HG02763 (cell line): ENCODE measurements around the gene DHRS13.
"Not testable (repeated sequence)": the region's sequence is repeated elsewhere in the genome, so short reads cannot be mapped to it uniquely, and the experiment has no call there.

Source experiments
- ATAC-seq: cut with Tn5 transposase; IDR thresholded peaks from one replicate; pipeline ENCODE4 v1.9.1; 2021; ENCODE audit warnings: mild to moderate bottlenecking, moderate library complexity; ENCODE audit not compliant: unreplicated experiment

DHRS13 gene

DNA sequence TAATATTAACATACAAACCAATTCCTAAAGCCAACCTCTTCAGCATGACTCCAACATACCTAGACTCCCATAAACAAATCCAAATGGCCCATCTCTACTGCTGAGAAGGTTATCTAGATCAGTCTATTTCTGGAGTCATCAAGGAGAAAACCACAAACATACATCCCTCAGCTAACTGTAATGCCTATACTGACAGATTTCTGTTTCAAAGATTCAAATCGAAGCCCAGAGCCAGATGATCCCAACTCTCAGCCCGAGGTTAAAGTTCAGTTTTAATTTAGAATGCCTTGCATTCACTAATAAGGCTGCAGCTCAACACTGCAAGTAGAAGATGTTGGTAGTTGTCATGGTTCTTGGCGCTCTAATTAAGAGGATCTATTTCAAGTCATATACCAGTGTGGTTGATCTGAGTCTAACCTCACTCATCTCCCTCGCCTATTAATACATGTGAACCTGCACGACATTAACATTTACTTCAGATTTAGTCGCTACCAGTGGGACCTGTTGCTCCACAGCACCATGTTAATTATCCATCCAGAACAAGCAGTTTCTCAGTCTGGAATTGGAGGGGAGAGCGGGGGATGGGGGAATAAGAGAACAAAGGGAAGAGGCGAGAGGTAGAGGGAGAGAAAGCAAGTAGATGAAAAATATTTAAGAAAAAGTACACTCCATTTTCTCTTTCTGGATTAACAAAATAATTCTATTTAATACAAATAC is 33.0 kb upstream of the DHRS13 start:
- no peak for ATAC-seq

DNA sequence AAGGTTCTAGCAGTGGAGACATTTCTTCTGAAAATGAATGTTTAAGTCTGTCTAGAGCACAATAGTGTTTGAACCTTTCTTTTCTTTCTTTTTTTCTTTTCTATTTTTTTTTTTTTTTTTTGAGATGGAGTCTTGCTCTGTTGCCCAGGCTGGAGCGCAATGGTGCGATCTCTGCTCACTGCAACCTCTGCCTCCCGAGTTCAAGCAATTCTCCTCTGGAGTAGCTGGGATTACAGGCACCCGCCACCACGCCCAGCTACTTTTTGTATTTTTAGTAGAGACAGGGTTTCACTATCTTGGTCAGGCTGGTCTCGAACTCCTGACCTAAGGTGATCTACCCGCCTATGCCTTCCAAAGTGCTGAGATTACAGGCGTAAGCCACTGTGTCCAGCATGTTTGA is 31.6 kb upstream of the DHRS13 start:
- not testable (repeated sequence) for ATAC-seq

DNA sequence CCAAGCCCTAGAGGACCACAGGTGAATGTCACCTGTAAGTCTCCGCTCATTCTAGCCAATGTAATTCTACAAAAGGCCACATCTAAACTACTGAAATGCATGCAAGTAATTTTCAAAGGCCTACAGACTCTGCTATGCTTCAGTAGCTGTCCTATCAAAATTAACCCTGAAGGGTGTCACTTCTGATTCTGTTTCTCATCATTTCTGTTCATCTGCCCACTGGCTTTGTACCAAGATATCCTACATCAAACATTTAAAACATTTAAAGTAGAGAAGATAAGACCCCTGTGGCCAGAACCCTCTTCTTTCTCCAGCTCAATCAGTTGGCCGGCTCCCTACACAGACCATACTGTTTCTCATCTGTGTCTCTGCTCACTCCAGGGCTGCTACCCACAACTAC is 26.9 kb upstream of the DHRS13 start:
- no peak for ATAC-seq

DNA sequence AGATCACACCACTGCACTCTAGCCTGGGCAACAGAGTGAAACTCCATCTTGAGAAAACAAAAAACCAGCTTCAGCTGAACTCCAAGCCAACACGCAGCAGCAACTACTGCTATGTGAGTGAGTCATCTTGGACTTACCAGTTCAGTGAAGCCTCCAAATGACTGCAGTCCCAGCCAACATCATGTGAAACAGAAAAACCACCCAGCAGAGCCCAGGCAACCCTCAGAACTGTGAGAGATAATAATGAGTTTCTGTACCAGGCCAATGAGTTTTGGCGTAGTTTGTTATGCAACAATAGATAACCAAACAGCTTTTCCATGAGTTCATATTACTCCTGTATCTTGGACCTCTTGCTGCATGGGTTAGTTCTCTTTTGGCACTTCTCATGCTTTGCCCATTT is 25.2 kb upstream of the DHRS13 start:
- ATAC-seq = no peak

DNA sequence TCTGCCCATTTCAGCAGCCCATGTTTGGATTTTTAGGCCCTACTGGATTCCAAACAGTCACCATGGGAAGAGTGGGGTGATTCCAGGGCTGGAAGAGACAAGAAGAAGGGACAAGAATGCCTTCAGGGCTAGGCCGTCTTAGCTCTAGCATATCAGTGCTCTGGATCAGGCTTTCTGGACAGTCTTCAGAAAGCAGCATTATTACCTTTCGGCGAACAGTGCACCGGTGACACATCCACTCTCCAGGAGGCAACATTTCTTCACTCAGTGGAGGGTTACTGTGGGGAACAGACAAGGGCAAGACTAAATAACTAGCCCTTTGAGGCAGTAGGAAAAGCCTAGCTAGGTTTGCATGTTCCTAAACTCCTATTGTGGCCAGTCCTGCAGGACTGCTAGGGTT is 23.9 kb upstream of the DHRS13 start:
- no peak for ATAC-seq

DNA sequence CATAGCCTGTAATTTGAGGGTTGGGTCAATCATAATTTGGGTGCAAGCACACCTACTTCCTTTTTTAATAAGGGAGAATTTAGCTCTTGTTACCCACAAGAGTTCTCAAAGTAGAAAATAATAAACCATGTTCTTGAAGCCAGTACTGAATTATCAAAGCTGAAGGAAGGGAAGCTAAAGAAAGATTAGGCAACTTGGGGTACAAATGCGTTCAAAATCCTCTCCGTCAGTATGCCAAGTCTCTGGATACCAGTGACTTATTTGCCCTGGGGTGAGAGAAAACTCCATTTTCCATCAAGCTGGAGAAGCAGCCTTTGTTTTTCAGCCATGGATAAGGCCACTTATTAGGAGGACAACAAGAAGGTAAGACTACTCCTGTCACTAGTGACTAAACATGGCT is 23.5 kb upstream of the DHRS13 start:
- no peak for ATAC-seq

DNA sequence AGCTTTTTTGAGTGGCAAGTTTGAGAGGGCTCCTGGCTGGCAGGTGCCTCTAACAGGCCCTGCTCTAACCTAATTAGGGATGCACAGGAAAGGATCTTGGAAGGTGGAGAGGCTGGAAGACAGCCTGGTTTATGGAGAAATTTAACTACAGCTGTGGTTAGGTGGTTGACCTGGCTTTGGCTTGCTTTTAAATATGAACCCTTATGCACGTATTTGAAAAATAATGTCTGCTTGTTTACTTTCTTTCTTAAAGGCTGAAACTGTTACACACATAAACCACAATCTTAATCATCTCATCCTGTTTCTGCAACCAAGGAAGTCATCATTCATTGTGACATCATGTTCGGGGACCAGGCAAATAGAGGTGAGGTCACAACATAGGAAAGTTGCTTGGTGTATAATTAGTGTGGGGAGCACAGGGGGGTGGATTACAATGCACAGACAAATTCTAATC is 23.1 kb upstream of the DHRS13 start:
- ATAC-seq = no peak

DNA sequence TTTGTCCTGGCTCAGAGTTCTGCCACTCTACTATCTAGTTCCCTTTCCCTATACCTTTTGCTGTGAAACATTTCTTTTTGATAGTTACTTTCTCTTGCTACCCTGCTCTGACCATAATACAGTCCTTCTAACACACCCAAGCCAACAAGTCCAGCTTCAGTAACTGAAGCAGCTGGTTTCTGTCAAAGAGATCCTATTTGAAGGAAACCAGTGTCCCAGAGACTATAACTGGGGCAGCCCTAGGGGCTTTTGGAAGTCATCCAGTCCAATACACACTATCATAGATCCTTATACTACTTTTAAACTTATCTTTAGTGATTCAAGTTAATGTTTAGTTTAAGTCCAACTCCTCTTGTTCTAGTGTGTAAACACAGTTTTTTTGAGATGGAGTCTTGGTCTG is 17.3 kb upstream of the DHRS13 start:
- no peak for ATAC-seq

DNA sequence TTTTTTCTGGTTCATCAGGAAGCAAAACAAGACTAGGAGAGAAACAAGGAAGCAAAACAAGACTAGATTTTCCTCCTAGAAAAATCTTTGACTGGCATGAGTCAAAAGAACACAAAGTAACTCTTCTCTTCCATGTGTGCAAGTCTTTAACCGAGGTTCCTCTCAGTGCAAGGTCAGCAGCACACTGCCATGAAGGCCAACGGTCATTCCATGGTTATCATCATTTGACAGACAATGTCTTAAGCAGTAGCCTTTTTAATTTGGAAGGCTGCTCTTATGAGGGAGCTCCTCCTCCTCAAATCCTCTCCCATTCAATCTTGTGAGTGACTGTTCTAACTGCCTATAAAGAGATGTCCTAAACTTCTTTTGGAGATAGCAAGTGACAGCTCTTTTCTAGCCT is 15.4 kb upstream of the DHRS13 start:
- ATAC-seq = no peak

DNA sequence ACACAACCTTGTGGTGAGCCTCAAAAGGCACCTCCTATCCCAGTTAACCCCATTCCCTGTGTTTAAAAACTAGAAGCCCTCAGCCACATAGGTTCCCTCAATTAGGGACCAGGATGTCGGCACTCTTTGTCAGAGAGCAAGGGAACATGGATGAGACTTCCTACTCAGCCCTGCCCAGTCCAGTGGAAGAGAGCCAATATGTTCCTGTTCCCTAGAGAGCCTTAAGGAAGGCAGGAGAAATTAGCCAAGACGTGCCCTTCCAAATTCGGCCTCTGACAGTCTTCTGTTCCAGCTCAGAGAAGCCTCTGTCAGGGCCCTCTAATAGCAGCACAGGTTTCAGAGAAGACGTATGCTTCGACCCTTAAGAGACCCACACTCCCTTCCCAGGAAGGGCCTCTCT is 14.6 kb upstream of the DHRS13 start:
- no peak for ATAC-seq

DNA sequence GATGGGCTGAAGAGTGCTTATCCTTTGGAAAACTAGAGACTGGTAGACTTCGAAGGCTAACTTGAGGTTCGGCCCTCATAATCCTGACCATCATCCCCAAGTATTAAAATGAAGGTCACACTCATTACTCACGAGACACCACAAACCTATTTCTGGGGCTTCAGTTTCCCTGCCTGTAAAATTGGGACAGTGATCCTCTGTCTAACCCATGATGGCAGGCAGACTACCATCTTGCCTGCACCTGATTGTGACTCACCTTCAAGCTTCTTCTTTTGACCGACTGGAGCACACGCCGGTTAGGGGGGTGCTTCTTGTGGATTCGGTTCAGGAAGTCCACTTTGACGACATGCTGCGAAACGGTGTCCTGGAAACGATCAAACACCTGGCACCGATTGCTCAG is 14.2 kb upstream of the DHRS13 start:
- ATAC-seq = no peak

DNA sequence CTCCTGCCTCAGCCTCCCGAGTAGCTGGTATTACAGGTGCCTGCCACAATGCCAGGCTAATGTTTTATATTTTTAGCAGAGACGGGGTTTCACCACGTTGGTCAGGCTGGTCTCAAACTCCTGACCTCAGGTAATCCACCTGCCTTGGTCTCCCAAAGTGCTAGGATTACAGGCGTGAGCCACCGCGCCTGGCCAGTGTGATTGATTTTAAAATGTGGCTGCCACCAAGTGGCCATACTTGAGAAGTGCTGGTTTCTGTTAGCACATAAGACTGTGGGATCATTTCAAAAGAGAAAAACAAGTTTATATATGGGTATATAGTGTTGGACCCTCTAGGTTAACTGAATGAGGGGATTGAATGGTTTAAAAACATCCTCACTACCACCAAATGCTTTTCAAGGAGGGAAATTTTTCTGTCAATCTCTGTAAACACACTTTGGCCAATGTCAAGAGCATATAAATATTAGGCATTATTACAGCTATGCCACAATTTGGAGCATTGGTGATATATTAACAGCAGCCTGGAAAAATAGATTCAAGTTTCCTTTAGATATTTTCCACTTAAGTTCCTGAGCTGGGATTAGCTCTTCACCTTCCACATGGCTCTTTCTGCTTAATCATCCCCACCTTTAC is 13.5 kb upstream of the DHRS13 start:
- no peak for ATAC-seq

DNA sequence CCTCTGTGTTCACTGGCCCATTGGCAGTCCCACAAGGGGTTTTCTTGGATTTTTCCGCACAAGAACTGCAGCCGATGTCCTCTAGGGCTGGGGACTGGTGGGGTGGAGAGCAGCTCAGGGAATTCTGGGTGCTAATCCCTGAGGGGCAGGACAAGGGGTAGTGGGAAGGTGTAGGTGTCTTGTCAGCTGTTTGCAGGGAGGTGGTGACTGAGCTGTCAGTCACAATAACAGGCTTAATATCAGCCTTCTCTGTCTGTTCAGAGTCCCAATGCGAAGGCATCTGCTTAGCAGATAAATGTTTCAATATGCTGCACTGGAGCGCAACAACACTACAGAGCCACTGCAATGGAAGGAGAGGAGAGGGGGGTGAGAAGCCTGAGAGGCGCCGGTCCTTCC is 10.1 kb upstream of the DHRS13 start:
- ATAC-seq = no peak

DNA sequence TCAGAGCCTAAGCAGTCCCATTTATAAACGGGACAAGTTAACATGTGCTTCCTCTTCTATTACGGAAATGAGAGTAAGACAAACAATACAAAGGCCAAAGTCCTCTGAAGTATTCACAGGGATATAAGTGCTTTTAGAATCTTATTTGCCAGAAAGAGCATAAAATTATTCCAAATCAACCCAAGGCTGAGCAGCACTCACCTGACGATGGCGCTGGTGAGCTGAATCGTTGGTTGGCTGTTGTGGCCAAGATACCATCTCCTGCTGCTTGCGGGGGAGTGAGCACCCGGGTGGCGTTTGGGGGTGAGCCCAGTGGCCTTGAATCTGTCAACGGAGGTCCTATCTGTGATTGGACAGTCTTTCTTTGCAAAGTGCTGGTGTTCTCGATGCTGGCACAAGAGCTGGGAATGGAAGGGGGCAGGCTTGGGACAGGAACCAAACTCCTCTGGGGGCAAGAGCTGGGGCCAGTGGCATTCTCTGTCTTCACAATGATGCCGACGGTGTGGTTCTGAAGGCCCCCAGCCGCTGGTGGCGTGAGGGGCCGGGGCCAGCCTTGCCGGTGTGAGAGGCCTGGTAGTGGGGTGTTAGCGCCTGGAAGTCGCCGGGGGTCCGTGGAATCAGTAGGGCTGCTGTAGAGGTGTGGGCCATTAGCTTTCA is 9.5 kb upstream of the DHRS13 start:
- no peak for ATAC-seq

DNA sequence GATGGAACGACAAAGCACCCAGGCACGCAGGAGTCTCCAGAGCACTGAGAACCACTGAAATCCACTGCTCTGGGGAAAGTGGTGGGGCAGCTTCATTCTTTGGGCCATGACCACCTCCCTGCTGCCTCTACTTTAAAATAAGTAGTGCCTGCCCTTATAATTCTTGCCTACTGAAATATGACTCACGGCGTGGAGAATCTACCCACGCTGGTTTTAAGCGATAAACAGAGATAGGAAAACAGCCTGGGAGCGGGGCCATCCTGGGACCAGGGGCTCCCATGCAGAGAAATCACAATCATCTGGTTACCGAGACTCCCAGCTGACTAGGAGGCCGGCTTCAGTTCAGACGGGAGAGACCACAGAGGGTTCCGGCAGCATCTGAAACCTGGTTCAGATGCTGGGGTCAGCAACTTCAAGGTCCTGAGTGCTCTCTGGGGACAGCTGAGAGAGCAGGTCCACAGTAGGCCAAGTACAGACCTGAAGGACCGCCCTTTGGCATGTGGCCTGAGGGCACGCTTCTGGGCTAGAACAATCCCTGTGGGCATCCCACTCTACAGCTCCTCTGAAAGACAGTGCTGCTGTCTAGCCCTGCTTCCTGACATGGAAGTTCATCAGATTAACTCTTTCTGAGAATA is 8.6 kb upstream of the DHRS13 start:
- no peak for ATAC-seq

DNA sequence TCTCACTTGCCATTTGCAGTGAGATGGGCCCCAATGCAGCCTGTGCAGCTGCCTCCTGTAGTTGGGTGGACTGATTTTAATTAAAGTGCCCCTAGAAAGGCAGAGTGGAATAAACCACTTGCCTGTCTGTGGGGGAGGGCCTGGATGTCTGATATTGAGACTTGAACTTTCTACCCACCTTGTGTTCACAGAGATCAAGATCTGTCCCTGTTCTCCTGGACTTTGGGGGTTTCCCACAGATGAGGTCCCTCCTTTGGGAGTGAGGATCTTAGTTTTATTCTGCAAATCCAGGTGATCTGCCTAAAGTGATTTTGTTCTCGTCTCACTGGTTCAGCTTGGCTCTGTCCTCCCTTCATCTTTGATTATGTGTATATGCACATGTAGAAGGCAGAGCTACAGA is 7.7 kb upstream of the DHRS13 start:
- no peak for ATAC-seq

DNA sequence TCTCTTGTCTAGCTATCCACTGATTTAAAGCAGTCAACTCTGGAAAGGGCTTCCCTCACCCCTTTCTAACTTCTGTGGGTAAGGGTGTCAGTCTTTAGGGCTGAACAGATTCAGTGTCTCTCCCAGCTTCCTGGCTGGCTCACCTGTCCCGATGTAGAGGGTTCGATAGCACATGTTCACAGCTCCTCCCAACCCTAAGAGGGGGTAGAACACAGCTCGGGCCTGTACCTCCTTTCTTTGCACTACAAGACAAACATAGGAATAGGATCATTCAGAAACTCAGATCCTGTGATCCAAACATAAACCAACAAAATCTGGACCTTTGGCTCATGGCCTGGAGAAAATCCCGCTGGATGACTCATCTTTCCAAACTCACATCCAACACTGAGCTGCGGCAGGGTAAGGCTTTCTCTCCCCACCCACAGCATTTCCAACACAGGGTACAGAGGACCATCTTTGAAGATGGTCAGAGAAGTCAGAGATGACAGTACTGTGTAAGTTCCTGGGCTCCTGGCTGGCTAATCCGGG is 5.8 kb upstream of the DHRS13 start:
- ATAC-seq = no peak

DNA sequence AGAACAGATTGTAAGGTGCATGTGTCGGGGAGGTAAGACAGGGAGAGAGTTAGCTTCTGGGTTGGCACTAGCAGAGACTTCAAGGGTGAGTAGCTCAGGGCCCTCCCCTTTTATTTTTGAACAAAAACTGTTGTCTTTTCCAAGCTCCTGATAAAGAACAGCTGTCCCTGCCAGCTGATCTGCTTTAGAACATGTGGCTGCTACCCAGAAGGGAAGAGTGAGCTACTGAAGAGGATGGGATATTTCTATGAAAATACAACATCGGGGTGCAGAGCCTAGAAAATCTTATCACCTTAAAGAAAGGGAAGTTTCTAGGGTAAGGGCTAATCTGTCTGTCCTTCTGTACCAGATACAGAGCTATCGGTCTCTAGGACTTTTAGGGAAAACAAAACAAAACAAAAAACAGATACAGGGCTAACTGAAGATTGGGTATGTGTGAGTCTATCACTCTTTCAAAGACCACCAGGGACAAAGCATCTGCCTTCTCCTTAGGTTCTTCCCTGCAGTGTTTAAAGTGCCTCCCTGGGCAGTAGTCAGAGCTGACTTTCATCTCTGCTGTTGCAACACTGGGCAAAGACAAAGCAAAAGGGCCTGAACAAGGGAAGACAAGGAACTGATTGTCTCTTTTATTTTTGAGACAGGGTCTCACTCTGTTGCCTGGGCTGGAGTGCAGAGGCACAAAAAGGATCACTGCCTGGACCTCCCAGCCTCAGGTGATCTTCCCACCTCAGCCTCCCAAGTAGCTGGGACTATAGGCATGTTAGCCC is 5.0 kb upstream of the DHRS13 start:
- ATAC-seq = no peak

DNA sequence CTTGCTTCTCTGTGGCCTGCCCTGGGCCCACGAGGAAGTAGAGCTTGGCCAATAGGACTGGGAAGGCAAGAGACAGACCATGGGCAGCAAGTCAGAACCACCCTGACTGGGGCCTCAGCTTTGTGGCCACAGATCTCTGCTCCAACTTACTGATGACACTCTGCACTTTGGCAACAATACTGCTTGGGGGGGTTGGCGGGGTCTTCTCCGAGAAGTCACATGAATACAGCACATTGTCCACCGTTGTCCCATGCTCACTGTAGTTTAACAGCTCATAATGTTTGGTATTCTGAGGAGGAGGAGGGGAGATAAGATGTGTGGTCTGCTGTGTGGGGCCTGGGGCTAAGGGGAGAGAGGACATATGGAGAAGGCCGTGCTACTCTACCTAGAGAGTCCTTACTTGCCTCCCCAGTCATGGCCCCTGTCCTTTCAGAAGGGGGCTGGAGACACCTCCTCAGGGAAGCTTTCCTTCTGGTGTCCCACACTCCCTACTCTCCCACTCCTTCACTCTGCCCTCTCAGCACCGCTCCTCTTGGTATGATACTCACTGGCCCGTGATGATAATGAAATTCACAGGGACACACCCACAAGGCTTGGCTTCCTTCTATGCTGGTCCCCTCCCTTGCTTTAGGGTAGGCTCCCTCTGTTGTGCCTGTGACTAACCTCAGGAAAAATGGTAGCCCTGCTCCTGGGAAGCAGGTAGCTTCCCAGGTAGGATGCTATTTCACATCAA is 4.0 kb upstream of the DHRS13 start:
- no peak for ATAC-seq

DNA sequence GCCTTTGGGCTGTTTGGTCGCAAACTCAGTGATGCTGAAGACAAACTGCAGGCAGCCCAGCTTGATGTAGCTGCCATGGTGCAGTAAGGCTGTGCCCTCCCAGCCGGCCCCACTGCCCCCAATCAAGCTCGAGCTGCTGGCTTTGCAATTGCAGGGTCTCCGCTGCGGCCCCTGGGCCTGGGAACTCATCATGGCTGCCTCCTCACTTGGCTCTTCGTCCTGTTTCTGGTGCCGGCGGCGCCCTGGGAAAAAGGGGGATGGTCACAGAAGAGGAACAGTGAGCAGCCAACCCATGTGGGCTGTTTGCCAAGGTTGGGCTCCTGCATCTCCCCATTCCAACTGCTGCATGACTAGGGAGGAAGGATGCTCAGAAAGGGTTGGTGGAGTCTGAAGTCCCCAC is 3.4 kb upstream of the DHRS13 start:
- ATAC-seq = no peak
